ENCODE results near the gene ARHGEF4.

- no peak for TF ChIP-seq SOX15 (CRISPR knock-in tag; IDR thresholded peaks at IDR 0.05)
- no peak for TF ChIP-seq CTCF (IDR thresholded peaks at IDR 0.05)
- no peak for TF ChIP-seq E2F4 (CRISPR knock-in tag; IDR thresholded peaks at IDR 0.05; ENCODE audit: borderline replicate concordance, low read depth)
- TF ChIP-seq ZBTB43 (CRISPR knock-in tag; IDR thresholded peaks at IDR 0.05), result no peak
- TF ChIP-seq ZSCAN18 (CRISPR knock-in tag; IDR thresholded peaks at IDR 0.05), result no peak
These were observed 8.3 kb upstream of the ARHGEF4 start for GRCh38 chr2:130828461-130828860.
